IgD-negative memory B cell (primary cell): ENCODE data around the gene CUX1. TPM values are rescaled to one million over a fixed set of nuclear protein-coding genes. Genes with fewer than 3 reads are reported as not detected.
"Not testable (repeated sequence)": the region's sequence is repeated elsewhere in the genome, so short reads cannot be mapped to it uniquely, and the experiment has no call there.

ENCODE experiments used
- H3K27ac Mint-ChIP-seq, 3 donors: one replicate each; pipeline ENCODE4 v1.8.0; 2020 to 2022; ENCODE audit warnings: mild to moderate bottlenecking in 3 of 3, mixed read lengths in 3 of 3, moderate library complexity in 1 of 3
- H3K27me3 Mint-ChIP-seq: one replicate; pipeline ENCODE4 v1.8.0; 2021; ENCODE audit warnings: mixed read lengths
- H3K36me3 Mint-ChIP-seq: one replicate; pipeline ENCODE4 v1.8.0; 2020; ENCODE audit warnings: mild to moderate bottlenecking, mixed read lengths
- H3K4me1 Mint-ChIP-seq, 3 donors: one replicate each; pipeline ENCODE4 v1.8.0; 2020 to 2022; ENCODE audit warnings: mixed read lengths in 3 of 3, mild to moderate bottlenecking in 1 of 3
- H3K4me3 Mint-ChIP-seq, 4 donors: one replicate each; pipeline ENCODE4 v1.8.0; 2020 to 2022; ENCODE audit warnings: mild to moderate bottlenecking in 4 of 4, mixed read lengths in 4 of 4, moderate library complexity in 3 of 4
- H3K9me3 Mint-ChIP-seq, 3 donors: one replicate each; pipeline ENCODE4 v1.8.0; 2020 to 2021; ENCODE audit warnings: mixed read lengths in 3 of 3, mild to moderate bottlenecking in 1 of 3
- polyA plus RNA-seq: library from polyadenylated mRNA; unstranded; fragments of 300-500 nt; fragmentation: Illumina TruSeq; gene quantifications from one replicate; pipeline ENCODE4 v1.2.3, GENCODE V29; 2021

Gene CUX1
- polyA plus RNA-seq, 1 donor from 2014 or later = 22.2 TPM

DNA sequence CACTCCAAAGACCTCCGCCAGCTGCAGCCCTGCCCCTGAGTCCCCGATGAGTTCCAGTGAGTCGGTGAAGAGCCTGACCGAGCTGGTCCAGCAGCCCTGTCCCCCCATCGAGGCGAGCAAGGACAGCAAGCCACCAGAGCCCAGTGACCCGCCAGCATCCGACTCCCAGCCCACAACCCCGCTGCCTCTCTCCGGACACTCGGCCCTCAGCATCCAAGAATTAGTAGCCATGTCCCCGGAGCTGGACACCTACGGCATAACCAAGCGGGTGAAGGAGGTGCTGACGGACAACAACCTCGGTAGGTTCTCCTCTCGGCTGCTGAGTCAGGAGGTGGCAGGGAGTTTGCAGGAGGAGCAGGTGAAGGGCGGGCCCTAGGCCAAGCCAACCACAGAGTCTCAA is 409.9 kb downstream of the CUX1 start:
- H3K4me1 Mint-ChIP-seq = no peaks in the 10 kb centered on the region
- H3K27me3 Mint-ChIP-seq = no peaks in the 10 kb centered on the region
- H3K9me3 Mint-ChIP-seq = no peaks in the 10 kb centered on the region
- no peak overlapping the region for H3K27ac Mint-ChIP-seq
- H3K4me3 Mint-ChIP-seq = no peak overlapping the region
- no peaks in the 10 kb centered on the region for H3K36me3 Mint-ChIP-seq

DNA sequence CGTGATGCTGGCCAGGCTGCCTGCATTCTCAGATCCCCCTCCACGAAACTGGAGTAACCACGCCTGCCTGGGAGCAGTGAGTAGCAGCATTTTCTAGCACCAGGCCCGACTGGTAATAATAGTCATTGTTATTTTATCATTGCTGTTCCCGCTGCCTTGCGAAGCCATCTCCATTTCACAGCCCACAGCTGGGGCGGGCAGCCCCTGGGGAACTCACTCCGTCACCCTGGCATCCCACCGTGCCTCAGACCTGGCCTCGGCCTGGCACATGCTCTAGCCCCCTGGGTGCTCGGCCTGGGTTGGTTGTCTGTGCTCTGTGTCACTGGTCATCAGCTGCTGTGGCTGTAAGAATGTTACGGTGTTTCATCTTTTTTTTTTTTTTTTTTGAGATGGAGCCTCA is 411.5 kb downstream of the CUX1 start:
- Mint-ChIP-seq H3K36me3 (no peaks in the 10 kb centered on the region), H3K27ac (no peak overlapping the region), H3K4me1 (no peaks in the 10 kb centered on the region), H3K9me3 (no peaks in the 10 kb centered on the region), H3K27me3 (no peaks in the 10 kb centered on the region), H3K4me3 (no peak overlapping the region)

DNA sequence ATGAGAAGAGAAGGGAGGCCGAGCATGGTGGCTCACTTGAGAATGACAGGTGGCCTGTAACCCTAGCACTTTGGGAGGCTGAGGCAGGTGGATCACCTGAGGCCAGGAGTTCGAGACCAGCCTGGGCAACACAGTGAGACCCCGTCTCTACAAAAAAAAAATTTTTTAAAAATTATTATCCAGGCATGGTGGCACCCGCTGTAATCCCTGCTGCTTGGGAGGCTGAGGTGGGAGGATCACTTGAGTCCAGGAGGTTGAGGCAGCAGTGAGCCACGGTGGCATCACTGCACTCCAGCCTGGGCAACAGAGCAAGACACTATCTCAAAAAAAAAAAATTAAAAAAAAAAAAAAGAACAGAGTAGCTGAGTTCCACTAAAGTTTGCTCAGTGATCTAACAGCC is 412.7 kb downstream of the CUX1 start:
- H3K27ac Mint-ChIP-seq, H3K27me3 Mint-ChIP-seq: not testable (repeated sequence)

DNA sequence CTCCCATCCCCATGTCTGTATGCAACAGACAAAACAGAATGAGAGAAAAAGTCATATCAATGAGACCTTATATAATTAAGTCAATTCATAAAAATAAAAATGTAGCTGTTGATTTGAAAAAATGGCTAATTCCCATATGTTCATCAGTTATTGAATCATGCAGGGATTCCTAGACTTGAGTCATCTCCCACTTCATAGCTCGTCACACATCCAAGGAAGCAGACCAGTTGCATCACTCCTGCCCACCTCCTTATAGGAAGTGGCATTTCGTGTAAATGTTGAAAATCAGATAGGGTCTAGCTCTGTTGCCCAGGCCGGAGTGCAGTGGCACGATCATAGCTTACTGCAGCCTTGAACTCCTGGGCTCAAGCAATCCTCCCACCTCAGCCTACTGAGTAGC is 413.2 kb downstream of the CUX1 start:
- no peaks in the 10 kb centered on the region for H3K4me1 Mint-ChIP-seq
- no peaks in the 10 kb centered on the region for H3K9me3 Mint-ChIP-seq
- H3K27me3 Mint-ChIP-seq = no peaks in the 10 kb centered on the region
- H3K4me3 Mint-ChIP-seq = no peak overlapping the region
- H3K27ac Mint-ChIP-seq = peak overlapping the region in 1 of 3 donors; percentile 31
- H3K36me3 Mint-ChIP-seq = no peaks in the 10 kb centered on the region

More for the DNA sequence above, 412.7 kb downstream of the CUX1 start:
- H3K4me1 Mint-ChIP-seq, H3K9me3 Mint-ChIP-seq, H3K4me3 Mint-ChIP-seq, H3K36me3 Mint-ChIP-seq: not testable (repeated sequence)

DNA sequence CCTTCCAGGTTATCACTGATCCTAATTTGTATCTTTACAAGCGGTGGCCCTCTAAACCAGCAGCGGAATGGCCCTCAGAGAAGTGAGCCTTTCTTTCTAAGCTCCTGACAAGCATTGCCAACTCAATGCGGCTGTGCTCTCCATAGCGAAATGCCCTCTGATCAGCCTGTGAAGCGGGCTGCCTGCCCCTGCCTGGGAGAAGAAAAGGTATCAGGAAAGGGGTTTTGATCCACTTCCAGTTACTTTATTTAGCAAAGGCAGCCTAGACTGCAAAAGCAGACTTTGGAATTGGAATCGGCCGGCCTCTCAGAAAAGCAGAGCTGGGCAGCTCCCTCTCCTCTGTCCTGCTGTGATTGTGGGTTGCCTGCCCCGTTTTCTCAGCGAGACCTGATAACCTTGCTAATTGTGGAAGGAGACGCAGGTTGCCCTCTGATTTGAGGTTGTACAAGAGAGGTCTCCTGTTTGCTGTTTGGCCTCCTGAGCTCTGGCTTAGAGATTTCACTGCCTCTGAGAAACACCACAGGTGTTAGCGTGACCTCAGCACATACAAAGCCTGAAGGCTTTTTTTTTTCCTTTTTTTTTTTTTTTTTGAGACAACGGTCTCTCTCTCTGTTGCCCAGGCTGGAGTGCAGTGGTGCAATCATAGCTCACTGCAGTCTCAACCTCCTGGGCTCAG is 415.3 kb downstream of the CUX1 start:
- H3K4me3 Mint-ChIP-seq = no peak overlapping the region
- peaks cover 0 to 2% (median 0%) of the 10 kb centered on the region in 3 donors for H3K4me1 Mint-ChIP-seq
- H3K36me3 Mint-ChIP-seq = no peaks in the 10 kb centered on the region
- no peaks in the 10 kb centered on the region for H3K27me3 Mint-ChIP-seq
- no peak overlapping the region for H3K27ac Mint-ChIP-seq
- H3K9me3 Mint-ChIP-seq = no peaks in the 10 kb centered on the region

DNA sequence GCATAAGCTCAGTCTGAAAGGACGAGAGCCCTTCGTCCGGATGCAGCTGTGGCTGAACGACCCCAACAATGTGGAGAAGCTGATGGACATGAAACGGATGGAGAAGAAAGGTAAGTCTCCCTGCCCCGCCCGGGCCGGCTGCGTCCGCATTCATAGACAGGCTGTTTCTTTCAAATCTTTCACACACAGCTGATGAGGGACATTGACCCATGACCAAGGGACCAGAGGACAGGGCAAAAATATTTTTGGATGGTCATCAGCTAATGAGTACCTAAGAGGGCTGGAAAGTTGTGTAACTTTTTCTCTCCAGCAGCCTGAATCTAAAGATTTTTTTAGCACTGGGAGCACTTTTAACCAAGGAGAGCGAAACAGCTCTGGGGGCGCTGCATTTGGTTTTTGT is 416.7 kb downstream of the CUX1 start:
- Mint-ChIP-seq H3K36me3 (no peaks in the 10 kb centered on the region), H3K4me1 (peaks cover 0 to 2% (median 0%) of the 10 kb centered on the region in 3 donors), H3K27me3 (no peaks in the 10 kb centered on the region), H3K9me3 (no peaks in the 10 kb centered on the region), H3K4me3 (no peak overlapping the region), H3K27ac (no peak overlapping the region)

DNA sequence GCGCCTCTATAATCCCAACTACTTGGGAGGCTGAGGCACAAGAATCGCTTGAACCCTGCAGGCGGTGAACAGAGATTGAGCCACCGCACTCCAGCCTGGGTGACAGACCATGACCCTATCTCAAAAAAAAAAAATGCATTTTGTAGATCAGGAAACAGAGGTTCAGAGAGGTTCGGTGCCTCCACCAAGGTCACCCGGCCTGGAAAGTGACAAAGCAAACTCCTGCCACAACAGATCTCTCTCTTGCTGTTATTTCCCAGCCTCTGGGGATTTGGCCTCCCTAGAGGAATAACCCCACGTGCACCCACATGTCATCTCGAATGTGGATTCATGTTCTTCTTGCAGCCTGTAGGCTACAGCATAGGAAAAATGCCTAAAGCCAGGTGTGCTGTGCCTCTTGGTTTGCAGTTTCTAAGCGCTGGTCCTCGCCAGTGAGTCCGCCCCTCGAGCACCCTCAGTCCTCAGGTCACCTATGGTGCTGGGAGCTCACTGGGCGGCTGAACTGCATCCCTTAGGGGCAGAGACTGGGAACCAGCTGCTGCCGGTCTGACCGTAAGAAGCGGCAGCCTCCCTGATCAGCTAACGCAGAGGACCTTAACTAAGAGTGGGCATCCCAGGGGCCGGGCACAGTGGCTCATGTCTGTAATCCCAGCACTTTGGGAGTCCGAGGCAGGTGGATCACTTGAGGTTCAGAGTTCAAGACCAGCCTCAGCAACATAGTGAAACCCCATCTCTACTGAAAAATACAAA is 417.6 kb downstream of the CUX1 start:
- no peaks in the 10 kb centered on the region for H3K27me3 Mint-ChIP-seq
- no peaks in the 10 kb centered on the region for H3K36me3 Mint-ChIP-seq
- H3K27ac Mint-ChIP-seq = no peak overlapping the region
- no peaks in the 10 kb centered on the region for H3K9me3 Mint-ChIP-seq
- H3K4me3 Mint-ChIP-seq = no peak overlapping the region
- H3K4me1 Mint-ChIP-seq = peaks cover 0 to 3% (median 0%) of the 10 kb centered on the region in 3 donors

DNA sequence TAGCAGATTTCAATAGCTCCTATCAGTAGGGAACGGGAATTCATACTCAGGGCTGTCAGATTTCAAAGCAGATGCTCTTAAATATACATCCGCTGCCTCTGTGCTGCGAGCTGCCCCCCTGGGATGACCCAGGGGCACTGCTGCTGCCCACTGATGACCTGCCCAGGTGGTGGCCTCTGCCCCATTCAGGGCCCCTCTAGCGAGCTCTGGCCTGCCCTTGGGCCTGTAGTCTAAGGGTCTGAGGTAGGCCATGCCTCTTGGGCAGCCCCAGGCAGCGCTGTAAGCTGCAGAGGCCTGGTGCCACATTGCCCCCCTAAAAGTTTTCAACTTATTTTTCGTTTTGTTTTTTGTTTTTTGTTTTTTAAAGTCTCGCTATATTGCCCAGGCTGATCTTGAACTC is 418.7 kb downstream of the CUX1 start:
- peak overlapping the region in 1 of 3 donors; percentile 13 for H3K27ac Mint-ChIP-seq
- no peaks in the 10 kb centered on the region for H3K27me3 Mint-ChIP-seq
- no peaks in the 10 kb centered on the region for H3K9me3 Mint-ChIP-seq
- H3K36me3 Mint-ChIP-seq = no peaks in the 10 kb centered on the region
- H3K4me3 Mint-ChIP-seq = no peak overlapping the region
- peaks cover 0 to 3% (median 0%) of the 10 kb centered on the region in 3 donors for H3K4me1 Mint-ChIP-seq

DNA sequence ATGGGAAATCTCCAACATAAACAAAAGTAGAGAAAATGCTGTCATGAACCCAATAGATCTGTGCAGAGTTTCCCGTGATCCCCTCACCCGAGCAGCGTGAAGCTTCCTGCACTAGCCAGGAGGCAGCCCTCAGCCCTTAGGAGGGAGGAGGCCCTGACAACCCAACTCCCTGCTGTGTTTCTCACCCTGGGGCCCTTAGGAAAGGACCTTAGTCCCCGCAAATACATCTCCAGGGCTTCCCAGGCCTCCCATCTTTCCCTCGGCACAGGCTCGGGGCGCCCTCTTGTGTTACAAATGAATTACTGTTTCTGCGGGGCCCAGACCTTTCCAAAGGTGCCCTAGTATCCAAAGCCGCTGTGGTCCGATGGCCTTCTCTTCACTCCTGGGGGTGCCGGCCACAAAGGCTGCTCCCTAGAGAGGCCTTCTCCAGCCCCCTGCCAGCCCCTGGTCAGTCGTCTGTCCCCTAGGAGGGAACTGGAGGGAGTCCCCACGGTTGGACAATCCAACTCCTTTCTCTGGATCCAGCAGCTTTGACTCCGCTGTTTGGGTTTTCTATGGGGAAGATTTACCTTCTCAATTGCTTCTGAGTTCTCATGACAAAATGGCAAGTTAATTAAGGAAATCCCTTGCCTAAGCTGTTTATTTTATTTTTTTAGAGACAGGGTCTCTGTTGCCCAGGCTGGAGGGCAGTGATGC is 419.3 kb downstream of the CUX1 start:
- Mint-ChIP-seq H3K36me3 (no peaks in the 10 kb centered on the region), H3K27ac (peak overlapping the region in 1 of 3 donors; percentile 13), H3K4me1 (peaks cover 0 to 3% (median 0%) of the 10 kb centered on the region in 3 donors), H3K9me3 (no peaks in the 10 kb centered on the region), H3K4me3 (peak overlapping the region in 1 of 4 donors; percentile 43), H3K27me3 (no peaks in the 10 kb centered on the region)

DNA sequence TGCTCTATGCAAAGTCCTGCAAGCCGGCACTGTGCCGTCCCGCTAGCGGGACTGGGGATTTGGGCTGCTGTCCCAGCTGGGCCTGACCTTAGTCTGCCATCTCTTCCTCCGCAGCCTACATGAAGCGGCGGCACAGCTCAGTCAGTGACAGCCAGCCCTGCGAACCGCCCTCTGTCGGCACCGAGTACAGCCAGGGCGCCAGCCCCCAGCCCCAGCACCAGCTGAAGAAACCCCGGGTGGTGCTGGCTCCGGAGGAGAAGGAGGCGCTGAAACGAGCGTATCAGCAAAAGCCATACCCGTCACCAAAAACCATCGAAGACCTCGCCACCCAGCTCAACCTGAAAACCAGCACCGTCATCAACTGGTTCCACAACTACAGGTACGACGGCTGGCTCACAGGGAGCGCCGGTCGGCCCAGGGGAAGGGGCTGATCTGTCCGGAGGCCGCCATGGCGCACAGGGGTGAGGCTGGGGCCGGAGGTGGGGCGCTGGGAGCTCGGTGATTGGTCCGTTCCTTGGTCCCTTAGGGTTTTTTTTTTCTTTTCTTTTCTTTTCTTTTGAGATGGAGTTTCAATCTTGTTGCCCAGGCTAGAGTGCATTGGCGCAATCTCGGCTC is 421.9 kb downstream of the CUX1 start:
- Mint-ChIP-seq H3K9me3 (no peaks in the 10 kb centered on the region), H3K36me3 (peaks cover 2% of the 10 kb centered on the region), H3K4me1 (peaks cover 0 to 3% (median 0%) of the 10 kb centered on the region in 3 donors), H3K27ac (peak overlapping the region in 1 of 3 donors; percentile 39), H3K4me3 (no peak overlapping the region), H3K27me3 (no peaks in the 10 kb centered on the region)

DNA sequence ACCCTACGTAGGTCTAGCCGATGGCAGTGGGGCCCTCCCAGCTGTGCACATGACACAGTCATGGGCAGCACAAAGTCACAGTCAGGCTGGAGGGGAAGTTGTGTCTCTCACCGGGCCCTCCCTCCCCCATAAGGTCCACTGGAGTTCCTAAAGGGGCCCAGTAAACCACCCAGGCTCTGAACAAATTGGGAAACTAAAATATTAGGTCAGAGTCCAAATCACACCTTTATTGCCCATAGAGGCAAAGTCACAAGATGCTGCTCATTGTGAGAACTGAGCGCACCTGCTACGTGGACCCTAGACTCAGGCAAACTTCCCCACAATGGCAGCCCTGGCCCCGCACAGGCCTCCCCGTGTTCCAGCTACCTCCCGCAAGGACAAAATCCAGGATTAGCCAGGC is 424.0 kb downstream of the CUX1 start:
- Mint-ChIP-seq H3K27ac (no peak overlapping the region), H3K4me3 (no peak overlapping the region), H3K9me3 (no peaks in the 10 kb centered on the region), H3K4me1 (peaks cover 0 to 3% (median 0%) of the 10 kb centered on the region in 3 donors), H3K27me3 (no peaks in the 10 kb centered on the region), H3K36me3 (peaks cover 2% of the 10 kb centered on the region)

DNA sequence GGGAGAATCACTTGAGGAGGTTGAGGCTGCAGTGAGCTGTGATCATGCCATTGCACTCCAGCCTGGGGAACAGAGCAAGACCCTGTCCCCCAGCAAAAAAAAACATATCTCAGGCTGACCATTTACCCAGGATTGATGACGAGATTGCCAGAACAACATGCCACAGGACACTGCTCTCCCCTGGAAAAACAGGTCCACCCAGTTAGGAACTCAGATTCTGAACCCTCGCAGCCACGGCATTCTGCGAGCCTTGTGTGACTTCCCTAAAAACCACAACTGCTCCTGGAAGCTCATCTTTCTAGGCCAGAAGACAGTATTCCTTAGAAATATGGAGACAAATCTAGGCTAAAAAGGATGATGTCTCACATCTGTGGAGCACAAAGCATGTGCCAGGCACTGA is 427.2 kb downstream of the CUX1 start:
- Mint-ChIP-seq H3K4me3 (no peak overlapping the region), H3K27me3 (no peaks in the 10 kb centered on the region), H3K36me3 (peaks cover 2% of the 10 kb centered on the region), H3K9me3 (no peaks in the 10 kb centered on the region), H3K4me1 (no peaks in the 10 kb centered on the region), H3K27ac (no peak overlapping the region)

DNA sequence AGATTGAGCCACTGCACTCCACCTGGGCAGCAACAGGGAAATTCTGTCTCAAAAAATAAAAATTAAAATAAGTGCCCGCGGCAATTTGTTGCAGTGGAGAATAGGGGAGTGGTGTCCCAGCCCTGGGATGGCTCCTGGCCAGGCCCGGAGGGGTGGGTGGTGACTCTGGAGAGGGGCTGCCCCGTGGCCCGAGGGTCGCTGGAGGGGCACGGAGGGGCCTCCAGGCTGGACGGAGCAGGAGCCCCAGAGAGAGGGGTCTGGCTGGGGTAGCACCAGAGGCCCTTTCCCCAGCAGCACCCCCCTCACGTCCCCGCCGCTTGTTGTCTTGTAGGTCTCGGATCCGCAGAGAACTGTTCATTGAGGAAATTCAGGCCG is 430.6 kb downstream of the CUX1 start:
- no peak overlapping the region for H3K27ac Mint-ChIP-seq
- H3K4me3 Mint-ChIP-seq = no peak overlapping the region
- H3K9me3 Mint-ChIP-seq = no peaks in the 10 kb centered on the region
- H3K27me3 Mint-ChIP-seq = no peaks in the 10 kb centered on the region
- H3K36me3 Mint-ChIP-seq = peaks cover 2% of the 10 kb centered on the region
- H3K4me1 Mint-ChIP-seq = peaks cover 4 to 14% (median 13%) of the 10 kb centered on the region in 3 donors

DNA sequence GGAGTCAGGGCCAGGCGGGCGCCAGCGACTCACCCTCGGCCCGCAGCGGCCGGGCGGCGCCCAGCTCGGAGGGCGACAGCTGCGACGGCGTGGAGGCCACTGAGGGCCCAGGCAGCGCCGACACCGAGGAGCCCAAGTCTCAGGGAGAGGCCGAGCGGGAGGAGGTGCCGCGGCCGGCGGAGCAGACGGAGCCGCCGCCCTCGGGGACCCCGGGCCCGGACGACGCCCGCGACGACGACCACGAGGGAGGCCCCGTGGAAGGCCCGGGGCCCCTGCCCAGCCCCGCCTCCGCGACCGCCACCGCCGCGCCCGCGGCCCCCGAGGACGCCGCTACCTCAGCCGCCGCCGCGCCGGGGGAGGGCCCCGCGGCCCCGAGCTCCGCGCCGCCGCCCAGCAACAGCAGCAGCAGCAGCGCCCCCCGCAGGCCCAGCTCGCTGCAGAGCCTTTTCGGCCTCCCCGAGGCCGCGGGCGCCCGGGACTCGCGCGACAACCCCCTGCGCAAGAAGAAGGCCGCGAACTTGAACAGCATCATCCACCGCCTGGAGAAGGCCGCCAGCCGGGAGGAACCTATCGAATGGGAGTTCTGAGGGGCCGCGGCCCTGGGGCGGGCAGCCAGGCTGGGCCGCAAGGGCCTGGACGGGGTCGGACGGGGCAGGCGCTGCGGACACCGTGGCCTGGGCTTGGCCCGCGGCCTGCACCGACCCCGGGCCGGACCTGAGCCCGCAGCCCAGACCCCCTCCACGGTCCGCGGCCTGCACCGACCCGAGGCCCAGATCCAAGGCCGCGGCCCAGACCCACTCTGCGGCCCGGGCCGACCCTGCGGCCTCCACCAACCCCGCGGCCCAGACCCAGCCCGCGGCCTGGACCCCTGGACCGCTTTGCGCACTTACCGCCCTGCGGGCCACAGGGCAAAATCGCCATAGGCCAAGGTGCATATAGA is 431.3 kb downstream of the CUX1 start:
- Mint-ChIP-seq H3K4me3 (no peak overlapping the region), H3K27ac (no peak overlapping the region), H3K4me1 (peaks cover 4 to 14% (median 13%) of the 10 kb centered on the region in 3 donors), H3K36me3 (no peaks in the 10 kb centered on the region), H3K27me3 (no peaks in the 10 kb centered on the region), H3K9me3 (no peaks in the 10 kb centered on the region)
